PC-3 (cell line): ENCODE measurements around the gene CDC42BPB. TPM values are rescaled to one million over a fixed set of nuclear protein-coding genes. Genes with fewer than 3 reads are reported as not detected.
A peak's percentile ranks its signal among the peaks of the same experiment; 100 is the strongest.

Source experiments
- ATAC-seq: fragments of 200-7000 bp; cut with Tn5 transposase; 2 replicates; pipeline ENCODE4 v1.9.1; 2020; ENCODE audit warnings: mild to moderate bottlenecking, moderate library complexity
- BruUV-seq: library from RNA; stranded (reverse); fragments of 400-500 nt; replicated peaks from 2 replicates; lab custom pipeline; 2021; lab: Mats Ljungman, UMichigan
- CTCF ChIA-PET: fragments of 300-600 bp; sonication (Branson Sonifier 250); formaldehyde crosslinking; loops from one replicate; lab custom pipeline; 2022; ENCODE audit warnings: antibody characterized with exemption; lab: Charles Lee
- POLR2A ChIA-PET: fragments of 300-600 bp; sonication (Branson Sonifier 250); formaldehyde crosslinking; loops from one replicate; lab custom pipeline; 2022; ENCODE audit warnings: antibody characterized with exemption; ENCODE audit not compliant: unreplicated experiment; lab: Charles Lee
- DNase-seq: peaks from one replicate; pipeline ENCODE4 v3.0.0-alpha.2; 2015
- H2AFZ ChIP-seq: fragments of 300-600 bp; sonication (generic); 2 replicates; pipeline ENCODE4 v1.6.0; 2016; ENCODE audit warnings: antibody characterized with exemption, low read length
- H3F3A ChIP-seq: fragments of 300-600 bp; sonication (generic); one replicate; pipeline ENCODE4 v1.6.0; 2017; ENCODE audit warnings: antibody characterized with exemption, low read length, control low read depth, mild to moderate bottlenecking; ENCODE audit not compliant: unreplicated experiment
- H3K27ac ChIP-seq: fragments of 300-600 bp; sonication (generic); 2 replicates; pipeline ENCODE4 v1.5.1; 2016; ENCODE audit warnings: mild to moderate bottlenecking, low read length
- H3K27me3 ChIP-seq: fragments of 300-600 bp; sonication (generic); 2 replicates; pipeline ENCODE4 v1.6.1; 2016; ENCODE audit warnings: low read length, mixed read lengths
- H3K36me3 ChIP-seq: fragments of 300-600 bp; sonication (generic); 2 replicates; pipeline ENCODE4 v1.6.1; 2016; ENCODE audit warnings: low read depth, mixed run types, low read length, mixed read lengths
- H3K4me1 ChIP-seq: fragments of 300-600 bp; sonication (generic); 2 replicates; pipeline ENCODE4 v1.5.1; 2016; ENCODE audit warnings: low read length; ENCODE audit not compliant: insufficient read depth
- H3K4me2 ChIP-seq: fragments of 300-600 bp; sonication (generic); 2 replicates; pipeline ENCODE4 v1.6.0; 2016; ENCODE audit warnings: low read length
- H3K4me3 ChIP-seq: fragments of 300-600 bp; sonication (generic); 2 replicates; pipeline ENCODE4 v1.5.1; 2016; ENCODE audit warnings: mild to moderate bottlenecking, low read length, mixed read lengths
- H3K79me2 ChIP-seq: fragments of 300-600 bp; sonication (generic); 2 replicates; pipeline ENCODE4 v1.6.1; 2017; ENCODE audit warnings: low read length, mixed read lengths
- H3K9ac ChIP-seq: fragments of 300-600 bp; sonication (generic); 2 replicates; pipeline ENCODE4 v1.6.0; 2016; ENCODE audit warnings: mild to moderate bottlenecking, low read length
- H3K9me2 ChIP-seq: fragments of 300-600 bp; sonication (generic); replicated peaks from 2 replicates; pipeline ENCODE4 v1.6.1; 2016; ENCODE audit warnings: mixed run types, low read length, mixed read lengths
- H3K9me3 ChIP-seq: fragments of 300-600 bp; sonication (generic); 2 replicates; pipeline ENCODE4 v1.6.1; 2016; ENCODE audit warnings: low read length, mixed read lengths
- H4K20me1 ChIP-seq: fragments of 300-600 bp; sonication (generic); 2 replicates; pipeline ENCODE4 v1.6.1; 2016; ENCODE audit warnings: low read length, mixed read lengths
- EZH2 ChIP-seq: fragments of 300-600 bp; sonication (generic); IDR thresholded peaks from one replicate; pipeline ENCODE4 v1.6.1; 2017; ENCODE audit warnings: antibody characterized with exemption, mild to moderate bottlenecking, low read length; ENCODE audit not compliant: unreplicated experiment
- EZH2phosphoT487 ChIP-seq: fragments of 300-600 bp; sonication (generic); IDR thresholded peaks from 2 replicates; pipeline ENCODE4 v1.6.1; 2018; ENCODE audit warnings: mild to moderate bottlenecking, antibody characterized with exemption, low read length, borderline replicate concordance
- intact Hi-C: fragments of 100-400 bp; cut with micrococcal nuclease; formaldehyde crosslinking; loops from 2 replicates; pipeline ENCODE4 v1.9.0; 2023
- total RNA-seq: library from RNA; depleted of rRNA; stranded (reverse); fragments of >200 nt; gene quantifications from 2 replicates; pipeline ENCODE4 v1.2.3, GENCODE V29; 2014
- TF ChIP-seq, protein P1 (sequence below): fragments of 300-600 bp; sonication (generic); conservative IDR thresholded peaks from 2 replicates; pipeline ENCODE4 v1.5.1; 2017; ENCODE audit warnings: antibody characterized with exemption, low read depth, mild to moderate bottlenecking, low read length

The CDC42BPB gene
- total RNA-seq, 1 experiment from 2014 or later, result 73.0 TPM

DNA sequence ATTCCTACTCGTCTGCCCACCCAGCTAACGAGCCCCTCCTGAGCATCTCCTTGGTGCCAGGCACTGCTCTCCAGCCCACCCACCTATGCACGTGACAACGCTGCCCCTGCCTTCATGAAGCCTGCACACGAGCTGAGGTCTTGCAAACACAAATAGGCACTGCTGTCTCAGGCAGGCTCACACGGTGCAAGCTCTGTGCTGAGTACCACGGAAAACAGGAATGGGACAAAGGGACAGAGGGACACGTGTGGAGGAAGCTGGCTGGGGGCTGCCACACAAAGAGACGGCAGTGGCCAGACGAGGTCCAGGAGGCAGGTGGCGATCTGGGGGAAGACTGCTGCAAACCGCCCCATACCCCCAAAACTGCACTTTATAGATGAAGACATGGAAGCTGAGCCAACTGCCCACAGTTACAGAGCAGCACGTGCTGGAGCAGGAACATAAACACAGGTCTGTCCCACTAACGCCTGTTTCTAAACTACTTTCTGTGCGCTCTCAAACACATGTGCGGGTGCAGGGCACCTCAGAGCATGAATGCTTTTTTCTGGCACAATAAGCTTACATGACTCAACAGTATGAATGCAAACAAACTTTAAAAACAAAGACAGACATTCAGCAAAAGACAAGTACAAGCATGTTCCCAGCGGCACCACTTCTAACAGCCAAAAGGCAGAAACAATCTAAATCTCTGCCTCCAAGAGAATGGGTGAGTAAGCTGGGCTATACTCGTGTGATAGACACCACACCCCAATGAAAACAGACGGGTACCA is 70.4 kb downstream of the CDC42BPB start:
- intact Hi-C loops, result loop anchor here (2.0 kb wide), 1 partner anchor 46 kb away; no protein-coding TSS in a partner anchor
- ATAC-seq (peak; percentile 89), DNase-seq (peak; percentile 76)
- POLR2A ChIA-PET, result interaction anchor here (0.7 kb wide), 1 partner anchor 19 kb away, joined by 8 read pairs; no protein-coding TSS in a partner anchor
- H3K36me3 ChIP-seq, result peaks cover 39% of the 10 kb centered on the region
- peaks cover 5% of the 10 kb centered on the region; the same call in 1 of the 2 replicates for H4K20me1 ChIP-seq
- H3K4me1 ChIP-seq, result peaks cover 15% of the 10 kb centered on the region
- H3K27ac ChIP-seq, result peak overlapping the region; percentile 60
- CTCF ChIA-PET, result interaction anchor here (0.6 kb wide), 1 partner anchor 700 kb away, joined by 3 read pairs; no protein-coding TSS in a partner anchor
- no peak overlapping the region for H3K9ac ChIP-seq
- TF ChIP-seq EZH2, result no peak
- no peaks in the 10 kb centered on the region for H3K27me3 ChIP-seq
- H2AFZ ChIP-seq, result no peak overlapping the region
- no peaks in the 10 kb centered on the region for H3F3A ChIP-seq
- peaks cover 13% of the 10 kb centered on the region; the same call in 1 of the 2 replicates for H3K9me3 ChIP-seq
- BruUV-seq, result no TSS peak
- H3K4me3 ChIP-seq, result no peak overlapping the region
- H3K4me2 ChIP-seq, result peak overlapping the region; percentile 45
- peaks cover 24% of the 10 kb centered on the region for H3K79me2 ChIP-seq
- H3K9me2 ChIP-seq, result no peaks in the 10 kb centered on the region

DNA sequence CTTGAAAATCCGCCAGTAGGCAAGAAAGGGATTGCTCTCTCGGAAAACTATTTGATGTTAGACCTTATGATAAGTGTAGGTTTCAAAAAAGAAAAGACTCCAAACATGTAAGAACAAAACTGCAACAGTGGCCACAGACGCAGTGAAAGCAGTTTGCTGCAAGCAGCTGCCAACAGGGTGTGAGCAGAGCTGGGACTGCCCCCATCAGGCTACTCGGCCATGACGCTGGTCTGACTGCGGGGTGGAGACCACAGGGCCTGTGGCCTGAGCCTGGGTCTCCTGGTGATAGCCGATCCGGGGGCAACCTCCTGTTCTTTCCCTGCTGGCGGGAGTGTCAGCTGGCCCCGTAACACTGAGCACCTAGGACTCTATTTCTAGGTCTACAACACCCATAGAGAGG is 71.7 kb downstream of the CDC42BPB start:
- peaks cover 5% of the 10 kb centered on the region; the same call in 1 of the 2 replicates for H4K20me1 ChIP-seq
- H3K27ac ChIP-seq, result no peak overlapping the region
- no peak overlapping the region for H3K9ac ChIP-seq
- H3K4me2 ChIP-seq, result no peak overlapping the region
- peaks cover 46% of the 10 kb centered on the region for H3K36me3 ChIP-seq
- no peaks in the 10 kb centered on the region for H3F3A ChIP-seq
- intact Hi-C loops, result loop anchor here (2.0 kb wide), 1 partner anchor 47 kb away; no protein-coding TSS in a partner anchor
- H3K9me2 ChIP-seq, result no peaks in the 10 kb centered on the region
- ATAC-seq (no peak), DNase-seq (no peak)
- peaks cover 13% of the 10 kb centered on the region; the same call in 1 of the 2 replicates for H3K9me3 ChIP-seq
- H3K4me3 ChIP-seq, result no peak overlapping the region
- POLR2A ChIA-PET, result no interaction called here
- H3K79me2 ChIP-seq, result peaks cover 19% of the 10 kb centered on the region
- no peaks in the 10 kb centered on the region for H3K27me3 ChIP-seq
- H3K4me1 ChIP-seq, result peaks cover 15% of the 10 kb centered on the region
- no peak overlapping the region for H2AFZ ChIP-seq
- TF ChIP-seq EZH2 (no peak), EZH2phosphoT487 (no peak)
- TF ChIP-seq, protein P1, sequence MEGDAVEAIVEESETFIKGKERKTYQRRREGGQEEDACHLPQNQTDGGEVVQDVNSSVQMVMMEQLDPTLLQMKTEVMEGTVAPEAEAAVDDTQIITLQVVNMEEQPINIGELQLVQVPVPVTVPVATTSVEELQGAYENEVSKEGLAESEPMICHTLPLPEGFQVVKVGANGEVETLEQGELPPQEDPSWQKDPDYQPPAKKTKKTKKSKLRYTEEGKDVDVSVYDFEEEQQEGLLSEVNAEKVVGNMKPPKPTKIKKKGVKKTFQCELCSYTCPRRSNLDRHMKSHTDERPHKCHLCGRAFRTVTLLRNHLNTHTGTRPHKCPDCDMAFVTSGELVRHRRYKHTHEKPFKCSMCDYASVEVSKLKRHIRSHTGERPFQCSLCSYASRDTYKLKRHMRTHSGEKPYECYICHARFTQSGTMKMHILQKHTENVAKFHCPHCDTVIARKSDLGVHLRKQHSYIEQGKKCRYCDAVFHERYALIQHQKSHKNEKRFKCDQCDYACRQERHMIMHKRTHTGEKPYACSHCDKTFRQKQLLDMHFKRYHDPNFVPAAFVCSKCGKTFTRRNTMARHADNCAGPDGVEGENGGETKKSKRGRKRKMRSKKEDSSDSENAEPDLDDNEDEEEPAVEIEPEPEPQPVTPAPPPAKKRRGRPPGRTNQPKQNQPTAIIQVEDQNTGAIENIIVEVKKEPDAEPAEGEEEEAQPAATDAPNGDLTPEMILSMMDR, result no peak
- BruUV-seq, result no TSS peak
- CTCF ChIA-PET, result no interaction called here

DNA sequence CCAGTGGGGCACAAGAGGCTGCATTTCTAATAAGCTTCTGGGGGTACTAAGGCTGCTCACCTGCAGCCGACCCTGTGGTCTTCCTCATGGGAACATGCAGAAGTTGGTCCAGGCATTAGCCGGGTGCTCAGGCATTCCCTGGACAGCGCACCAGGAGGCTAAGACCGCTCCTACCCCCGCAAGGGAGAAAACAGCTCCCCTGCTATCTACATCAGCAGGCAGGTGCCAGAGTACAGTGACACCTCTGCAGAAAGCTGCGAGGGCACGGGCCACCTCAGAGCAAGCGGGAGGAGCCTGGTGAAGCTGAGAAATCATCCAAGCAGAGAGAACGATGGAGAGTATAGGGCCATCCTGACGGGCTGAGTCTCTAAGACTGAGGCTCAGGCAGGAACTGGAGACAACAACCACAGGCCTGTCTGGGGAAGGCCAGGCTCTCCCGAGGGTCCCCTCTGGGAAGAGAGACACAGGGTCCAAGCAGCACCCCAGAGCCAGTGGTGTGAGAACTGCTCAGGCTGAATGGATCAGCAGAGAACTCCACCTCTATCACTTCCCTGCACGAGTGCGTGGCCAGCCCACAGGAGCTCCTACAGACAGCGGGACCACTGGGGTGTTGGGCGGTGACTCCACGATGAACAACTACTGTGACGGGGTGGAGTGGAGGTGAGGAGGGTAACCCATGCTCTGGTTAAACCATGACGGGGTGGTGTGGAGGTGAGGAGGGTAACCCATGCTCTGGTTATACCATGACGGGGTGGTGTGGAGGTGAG is 72.8 kb downstream of the CDC42BPB start:
- intact Hi-C loops, result no loop called here
- POLR2A ChIA-PET, result no interaction called here
- ATAC-seq, result no peak

More for the DNA sequence above, 72.8 kb downstream of the CDC42BPB start:
- H3K4me3 ChIP-seq, result no peak overlapping the region
- no peaks in the 10 kb centered on the region for H3K27me3 ChIP-seq
- H3F3A ChIP-seq, result no peaks in the 10 kb centered on the region
- H3K36me3 ChIP-seq, result peaks cover 41% of the 10 kb centered on the region
- H3K9me2 ChIP-seq, result no peaks in the 10 kb centered on the region
- no TSS peak for BruUV-seq
- CTCF ChIA-PET, result no interaction called here
- peaks cover 5% of the 10 kb centered on the region; the same call in 1 of the 2 replicates for H4K20me1 ChIP-seq
- H3K4me2 ChIP-seq, result no peak overlapping the region
- H2AFZ ChIP-seq, result no peak overlapping the region
- H3K79me2 ChIP-seq, result peaks cover 17% of the 10 kb centered on the region
- H3K4me1 ChIP-seq, result peaks cover 15% of the 10 kb centered on the region
- H3K9me3 ChIP-seq, result peaks cover 13% of the 10 kb centered on the region; the same call in 1 of the 2 replicates
- H3K27ac ChIP-seq, result no peak overlapping the region
- DNase-seq, result no peak
- H3K9ac ChIP-seq, result no peak overlapping the region
- TF ChIP-seq EZH2 (no peak), EZH2phosphoT487 (no peak)
- TF ChIP-seq, protein P1, result no peak
